ENCODE measurements around the gene KLHL2. TPM values are rescaled to one million over a fixed set of nuclear protein-coding genes. Genes with fewer than 3 reads are reported as not detected.
"Not testable (repeated sequence)": the region's sequence is repeated elsewhere in the genome, so short reads cannot be mapped to it uniquely, and the experiment has no call there.

The KLHL2 gene, protein sequence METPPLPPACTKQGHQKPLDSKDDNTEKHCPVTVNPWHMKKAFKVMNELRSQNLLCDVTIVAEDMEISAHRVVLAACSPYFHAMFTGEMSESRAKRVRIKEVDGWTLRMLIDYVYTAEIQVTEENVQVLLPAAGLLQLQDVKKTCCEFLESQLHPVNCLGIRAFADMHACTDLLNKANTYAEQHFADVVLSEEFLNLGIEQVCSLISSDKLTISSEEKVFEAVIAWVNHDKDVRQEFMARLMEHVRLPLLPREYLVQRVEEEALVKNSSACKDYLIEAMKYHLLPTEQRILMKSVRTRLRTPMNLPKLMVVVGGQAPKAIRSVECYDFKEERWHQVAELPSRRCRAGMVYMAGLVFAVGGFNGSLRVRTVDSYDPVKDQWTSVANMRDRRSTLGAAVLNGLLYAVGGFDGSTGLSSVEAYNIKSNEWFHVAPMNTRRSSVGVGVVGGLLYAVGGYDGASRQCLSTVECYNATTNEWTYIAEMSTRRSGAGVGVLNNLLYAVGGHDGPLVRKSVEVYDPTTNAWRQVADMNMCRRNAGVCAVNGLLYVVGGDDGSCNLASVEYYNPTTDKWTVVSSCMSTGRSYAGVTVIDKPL
- total RNA-seq = 8.4 TPM
- long read RNA-seq, transcript KLHL2-201 (15 exons, 3,134 nt) = major isoform, 9 of 18 reads
- long read RNA-seq, partial matches to known transcripts = 3 of 18 reads
- long read RNA-seq, other reads (novel, unspliced or antisense) = 6 of 18 reads

DNA sequence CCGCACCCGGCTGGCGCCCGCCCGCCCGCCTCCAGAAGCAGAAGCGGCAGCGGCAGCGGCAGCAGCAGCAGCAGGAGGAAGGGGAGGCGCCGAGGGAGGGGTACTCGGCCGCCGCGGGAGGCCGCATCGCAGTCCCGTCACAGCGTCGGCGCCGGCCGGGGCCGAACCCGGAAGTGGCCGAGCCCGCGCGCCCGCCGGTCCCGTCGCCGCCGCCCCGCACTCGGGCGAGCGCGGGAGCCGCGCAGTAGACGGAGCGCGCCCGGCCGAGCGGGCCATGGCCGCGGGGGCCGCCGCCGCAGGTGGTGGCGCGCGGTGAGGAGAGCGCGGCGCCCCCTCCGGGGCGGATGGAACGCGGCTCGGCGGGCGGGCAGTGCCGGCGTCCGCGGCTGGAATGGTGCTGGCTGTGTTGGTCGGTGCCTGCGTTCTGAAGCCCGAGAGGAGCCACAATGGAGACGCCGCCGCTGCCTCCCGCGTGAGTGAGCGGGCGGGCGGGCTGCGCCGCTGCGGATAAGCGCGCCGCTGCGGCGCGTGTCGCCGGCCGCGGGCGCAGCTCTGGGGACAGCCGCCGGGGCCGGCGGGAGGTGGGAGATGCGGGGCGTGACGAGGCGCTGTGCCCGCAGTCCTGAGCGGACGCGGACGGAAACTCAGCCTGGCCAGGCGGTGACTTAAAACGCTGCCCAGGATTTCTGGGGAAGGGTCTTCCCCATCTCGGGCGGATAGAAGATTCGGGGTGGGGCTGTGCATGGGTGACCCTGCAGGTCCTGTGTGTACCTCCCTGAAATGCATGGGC lies at the start of gene KLHL2:
Gene KLHL2, plus strand, starts transcription at position 131 of the 790 bp plus-strand sequence. Its CDS starts 316 bp downstream, at position 447.
- peak; percentile 86 for DNase-seq
- Histone ChIP-seq H3K27me3 (ENCODE audit: low read depth) (no peaks in the 10 kb centered on the region), H3K4me3 (peak within 1 kb of the TSS; percentile 79), H3K36me3 (no peaks in the 10 kb centered on the region), H3K4me1 (peaks cover 36% of the 10 kb centered on the region), H3K9me3 (replicated peaks) (no peaks in the 10 kb centered on the region), H3K27ac (replicated peaks) (peak within 1 kb of the TSS; percentile 92)
- TF ChIP-seq CTCF (IDR thresholded peaks at IDR 0.05; ENCODE audit: borderline replicate concordance) = peak; percentile 14
- intact Hi-C loops (cut with micrococcal nuclease) = loop anchor here (10.0 kb wide), 1 partner anchor 117 kb away; the partner anchor contains the start of gene MSMO1

GRCh38 chr4:165158762-165159161 lies 48.6 kb upstream of the KLHL2 start:
- DNase-seq = no peak
- no peak for TF ChIP-seq CTCF (IDR thresholded peaks at IDR 0.05; ENCODE audit: borderline replicate concordance)
- Histone ChIP-seq H3K4me1 (no peaks in the 10 kb centered on the region), H3K27ac (replicated peaks) (no peak overlapping the region), H3K9me3 (replicated peaks) (peaks cover 16% of the 10 kb centered on the region), H3K4me3 (no peak overlapping the region), H3K27me3 (ENCODE audit: low read depth) (peaks cover 9% of the 10 kb centered on the region), H3K36me3 (no peaks in the 10 kb centered on the region)
- intact Hi-C loops (cut with micrococcal nuclease) = no loop called here

DNA sequence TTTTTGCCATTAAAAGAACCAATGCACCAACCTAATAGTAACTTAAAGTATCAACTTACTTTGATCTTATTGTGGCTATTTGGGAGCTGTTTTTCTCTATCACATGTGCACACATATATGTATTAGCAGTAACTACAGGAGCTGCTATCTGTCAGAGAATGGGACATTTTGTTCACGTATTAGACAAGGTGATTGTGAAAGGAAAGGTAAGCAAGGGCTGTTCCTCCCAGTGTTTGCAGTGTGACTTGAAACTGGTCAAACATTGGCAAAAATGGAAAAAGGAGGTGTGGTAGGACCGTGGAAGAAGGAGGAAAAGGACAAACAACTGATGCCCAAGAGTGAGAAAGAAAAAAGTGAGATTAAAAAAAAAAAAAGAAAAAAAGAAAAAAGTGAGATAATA lies 43.1 kb upstream of the KLHL2 start:
- no peaks in the 10 kb centered on the region for H3K4me1 ChIP-seq
- peaks cover 16% of the 10 kb centered on the region for H3K27me3 ChIP-seq (ENCODE audit: low read depth)
- no peak for TF ChIP-seq CTCF (IDR thresholded peaks at IDR 0.05; ENCODE audit: borderline replicate concordance)

DNA sequence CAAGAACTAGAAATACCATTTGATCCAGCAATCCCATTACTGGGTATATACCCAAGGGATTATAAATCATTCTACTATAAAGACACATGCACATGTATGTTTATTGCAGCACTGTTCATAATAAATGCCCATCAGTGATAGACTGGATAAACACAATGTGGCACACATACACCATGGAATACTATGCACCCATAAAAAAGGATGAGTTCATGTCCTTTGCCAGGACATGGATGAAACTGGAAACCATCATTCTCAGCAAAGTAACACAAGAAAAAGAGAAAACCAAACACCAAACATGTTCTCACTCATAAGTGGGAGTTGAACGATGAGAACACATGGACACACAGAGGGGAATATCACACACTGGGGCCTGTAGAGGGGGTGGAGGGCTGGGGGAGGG lies 40.5 kb upstream of the KLHL2 start:
- Histone ChIP-seq H3K9me3 (replicated peaks) (peaks cover 13% of the 10 kb centered on the region), H3K27me3 (ENCODE audit: low read depth) (peaks cover 16% of the 10 kb centered on the region)
- H3K4me1 ChIP-seq; H3K27ac ChIP-seq (replicated peaks); H3K36me3 ChIP-seq; H3K4me3 ChIP-seq; DNase-seq; intact Hi-C loops (cut with micrococcal nuclease): not testable (repeated sequence)

More for the DNA sequence above, 43.1 kb upstream of the KLHL2 start:
- no peaks in the 10 kb centered on the region for H3K36me3 ChIP-seq
- DNase-seq = no peak
- peaks cover 13% of the 10 kb centered on the region for H3K9me3 ChIP-seq (replicated peaks)
- no peak overlapping the region for H3K27ac ChIP-seq (replicated peaks)
- intact Hi-C loops (cut with micrococcal nuclease) = no loop called here
- no peak overlapping the region for H3K4me3 ChIP-seq

- no peaks in the 10 kb centered on the region for H3K36me3 ChIP-seq
- no peak overlapping the region for H3K27ac ChIP-seq (replicated peaks)
- TF ChIP-seq CTCF (IDR thresholded peaks at IDR 0.05; ENCODE audit: borderline replicate concordance) = no peak
- intact Hi-C loops (cut with micrococcal nuclease) = no loop called here
- H3K27me3 ChIP-seq (ENCODE audit: low read depth) = peaks cover 15% of the 10 kb centered on the region
- H3K4me3 ChIP-seq = no peak overlapping the region
- DNase-seq = no peak
- H3K4me1 ChIP-seq = no peaks in the 10 kb centered on the region
- H3K9me3 ChIP-seq (replicated peaks) = peaks cover 13% of the 10 kb centered on the region
These were observed 39.7 kb upstream of the KLHL2 start for GRCh38 chr4:165167650-165168049.

Measured in left ventricle myocardium inferior (tissue), 1 donor.